Hematopoietic multipotent progenitor cell treated with erythropoietin and hydrocortisone succinate and interleukin-3 and kit ligand, for 6 days (in vitro differentiated cells): ENCODE measurements around the gene RAD54L.
"Not testable (repeated sequence)": the region's sequence is repeated elsewhere in the genome, so short reads cannot be mapped to it uniquely, and the experiment has no call there.

Experiments used
- DNase-seq: peaks from one replicate; pipeline ENCODE4 v3.0.0-alpha.2; 2015

RAD54L gene

GRCh38 chr1:46288485-46289133 is 41.0 kb downstream of the RAD54L start:
- DNase-seq, result no peak

GRCh38 chr1:46289134-46289494 is 41.6 kb downstream of the RAD54L start:
- no peak for DNase-seq

GRCh38 chr1:46289976-46290375 is 42.4 kb downstream of the RAD54L start:
- DNase-seq, result no peak

- DNase-seq, result no peak
These were observed 47.7 kb downstream of the RAD54L start for GRCh38 chr1:46295306-46295705.

- DNase-seq, result no peak
These were observed 50.8 kb downstream of the RAD54L start for GRCh38 chr1:46298387-46298786.

GRCh38 chr1:46300673-46301405 is 53.3 kb downstream of the RAD54L start:
- peak; percentile 46 for DNase-seq

GRCh38 chr1:46301406-46301807 is 53.8 kb downstream of the RAD54L start:
- DNase-seq, result no peak

- DNase-seq, result peak; percentile 72
These were observed 54.5 kb downstream of the RAD54L start for GRCh38 chr1:46301808-46302640.

GRCh38 chr1:46302641-46303037 is 55.1 kb downstream of the RAD54L start:
- peak; percentile 36 for DNase-seq

- DNase-seq, result peak; percentile 98
These were observed 55.7 kb downstream of the RAD54L start, which contains the start of the genes LRRC41 and UQCRH for GRCh38 chr1:46303038-46303871. Gene LRRC41 (minus strand): TSS chr1:46303616. CDS start chr1:46303322, 294 bp downstream. Gene UQCRH (plus strand): TSS chr1:46303698. CDS start chr1:46303767, 69 bp downstream.

GRCh38 chr1:46303872-46304326 is 56.3 kb downstream of the RAD54L start:
- DNase-seq, result no peak

GRCh38 chr1:46306159-46306530 is 58.6 kb downstream of the RAD54L start:
- no peak for DNase-seq

GRCh38 chr1:46309401-46310159 is 62.0 kb downstream of the RAD54L start:
- DNase-seq, result no peak

GRCh38 chr1:46310321-46310720 is 62.8 kb downstream of the RAD54L start:
- DNase-seq, result no peak

- no peak for DNase-seq
These were observed 68.3 kb downstream of the RAD54L start for GRCh38 chr1:46315669-46316403.

- DNase-seq, result no peak
These were observed 69.8 kb downstream of the RAD54L start for GRCh38 chr1:46317323-46317722.

- DNase-seq, result not testable (repeated sequence)
These were observed 71.7 kb downstream of the RAD54L start for GRCh38 chr1:46319301-46319700.

GRCh38 chr1:46319960-46320914 is 72.7 kb downstream of the RAD54L start:
- not testable (repeated sequence) for DNase-seq

GRCh38 chr1:46322191-46322590 is 74.6 kb downstream of the RAD54L start:
- DNase-seq, result not testable (repeated sequence)
